Activated naive CD8-positive, alpha-beta T cell treated with anti-CD3 and anti-CD28 coated beads, Interleukin-2, amount 10 ng/mL, durations not matched to agents 7 days and 5 days (primary cell): ENCODE data around the gene MECP2. TPM values are rescaled to one million over a fixed set of nuclear protein-coding genes. Genes with fewer than 3 reads are reported as not detected.

Source experiments
- ATAC-seq: fragments of 150-1000 bp; cut with Tn5 transposase; one replicate; pipeline ENCODE4 v1.10.0; 2021; ENCODE audit warnings: low read depth, moderate library complexity
- POLR2A ChIA-PET: fragments of 350-600 bp; sonication (Branson Sonifier 250); formaldehyde crosslinking; loops from one replicate; lab custom pipeline; 2021; ENCODE audit warnings: antibody characterized with exemption; lab: Charles Lee
- DNase-seq: peaks from one replicate; pipeline ENCODE4 v3.0.0; 2021
- H3K27ac Mint-ChIP-seq: one replicate; pipeline ENCODE4 v1.8.0; 2022; ENCODE audit warnings: mild to moderate bottlenecking, mixed read lengths
- H3K27me3 Mint-ChIP-seq: one replicate; pipeline ENCODE4 v1.8.0; 2022; ENCODE audit warnings: mild to moderate bottlenecking, moderate library complexity, mixed read lengths
- H3K36me3 Mint-ChIP-seq: one replicate; pipeline ENCODE4 v1.8.0; 2021; ENCODE audit warnings: mild to moderate bottlenecking, mixed read lengths
- H3K4me1 Mint-ChIP-seq: one replicate; pipeline ENCODE4 v1.8.0; 2021; ENCODE audit warnings: mixed read lengths
- H3K4me3 Mint-ChIP-seq: one replicate; pipeline ENCODE4 v1.8.0; 2022; ENCODE audit warnings: mild to moderate bottlenecking, moderate library complexity, mixed read lengths
- H3K9me3 Mint-ChIP-seq: one replicate; pipeline ENCODE4 v1.8.0; 2021; ENCODE audit warnings: mixed read lengths
- total RNA-seq, 2 experiments: library from RNA; stranded (reverse); gene quantifications; one replicate each; pipeline ENCODE4 v1.2.3, GENCODE V29; 2021

Gene MECP2
- total RNA-seq, 2 experiments from 2014 or later, result 81.9 to 82.8 TPM

DNA sequence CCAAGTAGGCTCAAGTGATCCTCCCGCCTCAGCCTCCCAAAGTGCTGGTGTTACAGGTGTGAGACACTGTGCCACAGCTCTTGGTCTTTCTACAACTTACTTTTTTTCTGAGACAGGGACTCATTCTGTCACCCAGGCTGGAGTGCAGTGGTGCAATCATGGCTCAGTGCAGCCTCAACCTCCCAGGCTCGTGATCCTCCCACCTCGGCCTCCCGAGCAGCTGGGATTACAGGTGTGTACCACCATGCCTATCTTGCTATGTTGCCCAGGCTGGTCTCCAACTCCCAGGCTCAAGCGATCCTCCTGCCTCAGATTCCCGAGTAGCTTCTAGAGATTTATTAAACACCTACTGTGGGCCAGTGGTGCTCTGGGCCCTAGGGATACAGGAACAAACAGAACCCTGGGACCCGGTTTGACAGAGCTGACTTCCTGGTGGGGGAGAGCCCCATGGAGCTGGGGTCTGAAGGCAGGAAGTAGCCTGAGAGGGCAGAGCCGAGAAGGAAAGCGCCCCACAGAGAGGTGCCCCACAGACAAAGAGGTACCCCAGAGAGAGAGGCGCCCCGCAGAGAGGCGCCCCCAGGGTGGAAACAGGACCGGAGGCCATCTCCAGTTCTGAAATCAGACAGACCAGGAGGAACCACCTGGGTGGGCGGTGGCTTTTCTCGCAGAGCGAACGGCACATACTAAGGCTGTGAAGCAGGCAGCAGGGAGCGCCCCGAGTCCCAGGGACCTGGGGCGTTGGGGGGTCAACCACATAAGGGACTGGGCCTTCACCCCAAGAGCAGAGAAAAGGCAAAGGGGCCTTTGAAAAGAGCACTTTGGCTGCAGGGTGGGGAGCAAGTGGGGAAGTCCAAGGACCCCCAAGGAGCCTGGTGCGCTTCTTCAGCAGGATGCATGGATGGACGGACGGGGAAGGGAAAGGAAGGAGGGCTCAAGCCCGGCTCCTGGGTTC, 82.8 kb downstream of the MECP2 start:
- H3K4me3 Mint-ChIP-seq, result peak overlapping the region; percentile 44
- no peaks in the 10 kb centered on the region for H3K9me3 Mint-ChIP-seq
- peaks cover 9% of the 10 kb centered on the region for H3K36me3 Mint-ChIP-seq
- peaks cover 6% of the 10 kb centered on the region for H3K4me1 Mint-ChIP-seq
- ATAC-seq (no peak), DNase-seq (no peak)
- peak overlapping the region; percentile 86 for H3K27ac Mint-ChIP-seq
- POLR2A ChIA-PET, result interaction anchor here (0.7 to 2.6 kb wide), 4 partner anchors 12 to 448 kb away, joined by 3 to 9 read pairs (median 4); no protein-coding TSS in a partner anchor
- no peaks in the 10 kb centered on the region for H3K27me3 Mint-ChIP-seq

- Mint-ChIP-seq H3K4me1 (peaks cover 6% of the 10 kb centered on the region), H3K27me3 (no peaks in the 10 kb centered on the region), H3K36me3 (peaks cover 9% of the 10 kb centered on the region), H3K4me3 (peak overlapping the region; percentile 13), H3K9me3 (no peaks in the 10 kb centered on the region), H3K27ac (peak overlapping the region; percentile 68)
- ATAC-seq (peak; percentile 67), DNase-seq (peak; percentile 62)
- POLR2A ChIA-PET, result interaction anchor here (0.7 to 3.5 kb wide), 8 partner anchors 11 to 449 kb away, joined by 3 to 11 read pairs (median 3); no protein-coding TSS in a partner anchor
Measured at GRCh38 chrX:154013614-154014360, 83.7 kb downstream of the MECP2 start.

DNA sequence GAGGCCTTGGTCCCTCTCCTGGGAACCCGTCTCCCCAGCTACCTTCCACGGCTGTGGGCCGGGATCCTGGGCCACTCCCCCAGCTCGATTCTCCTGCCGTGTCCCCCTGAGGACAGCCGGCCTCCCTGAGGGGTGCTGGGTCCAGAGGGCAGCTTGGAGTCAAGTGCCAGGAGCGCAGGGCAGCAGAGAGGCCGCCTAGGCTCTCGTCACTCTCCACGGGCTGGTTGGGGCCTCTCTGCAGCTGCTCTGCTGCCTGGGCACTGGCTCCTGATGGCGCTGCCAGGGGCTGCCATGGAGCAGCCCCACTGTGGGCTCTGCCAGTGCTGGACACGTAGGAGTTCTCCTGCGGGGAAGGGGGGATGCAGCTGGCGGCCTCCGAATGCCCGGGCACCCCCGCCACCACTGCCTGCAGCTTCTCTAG, 84.5 kb downstream of the MECP2 start:
- DNase-seq, result no peak
- H3K9me3 Mint-ChIP-seq, result no peaks in the 10 kb centered on the region

DNA sequence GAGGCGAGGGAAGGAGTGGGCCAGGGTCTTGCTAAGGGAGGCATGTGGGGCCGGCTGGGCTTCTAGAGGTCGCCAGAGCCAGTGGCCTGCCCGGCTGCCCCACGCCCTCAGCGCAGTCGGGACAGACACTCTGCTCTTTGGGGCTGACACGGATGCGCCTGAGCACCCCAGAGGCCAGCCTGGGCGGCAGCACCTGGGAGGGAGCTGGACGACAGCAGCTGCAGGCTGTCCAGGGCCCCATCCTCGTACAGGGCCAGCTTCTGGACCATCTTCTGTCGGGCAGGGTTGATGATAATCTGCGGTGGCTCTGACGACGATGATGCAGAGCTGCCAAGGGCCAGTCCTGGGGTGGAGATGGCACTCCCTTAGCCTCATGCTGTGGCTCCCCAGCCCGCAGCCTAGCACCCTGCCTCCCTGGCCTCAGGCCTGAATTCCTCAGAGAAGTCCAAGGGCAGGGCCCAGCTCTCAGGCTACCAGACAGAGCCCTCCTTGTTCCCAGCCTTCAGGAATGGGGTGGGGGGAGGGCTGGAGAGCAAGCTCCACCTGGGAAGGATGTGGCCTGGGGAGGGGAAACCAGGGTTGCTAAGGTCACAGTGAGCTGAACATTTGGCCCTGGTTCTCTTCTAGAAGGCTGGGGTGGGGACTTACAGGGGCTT, 85.1 kb downstream of the MECP2 start:
- Mint-ChIP-seq H3K27ac (no peak overlapping the region), H3K36me3 (peaks cover 14% of the 10 kb centered on the region), H3K27me3 (no peaks in the 10 kb centered on the region), H3K4me1 (peaks cover 11% of the 10 kb centered on the region), H3K4me3 (no peak overlapping the region), H3K9me3 (no peaks in the 10 kb centered on the region)
- POLR2A ChIA-PET, result interaction anchor here (1.0 to 3.5 kb wide), 6 partner anchors 10 to 87 kb away, joined by 3 to 11 read pairs (median 3); no protein-coding TSS in a partner anchor
- no peak for ATAC-seq
- no peak for DNase-seq

More for the DNA sequence above, 84.5 kb downstream of the MECP2 start:
- Mint-ChIP-seq H3K4me3 (no peak overlapping the region), H3K27me3 (no peaks in the 10 kb centered on the region), H3K4me1 (peaks cover 6% of the 10 kb centered on the region), H3K36me3 (peaks cover 11% of the 10 kb centered on the region), H3K27ac (no peak overlapping the region)
- ATAC-seq, result no peak
- POLR2A ChIA-PET, result interaction anchor here (1.0 to 3.5 kb wide), 8 partner anchors 10 to 88 kb away, joined by 3 to 11 read pairs (median 3); no protein-coding TSS in a partner anchor

DNA sequence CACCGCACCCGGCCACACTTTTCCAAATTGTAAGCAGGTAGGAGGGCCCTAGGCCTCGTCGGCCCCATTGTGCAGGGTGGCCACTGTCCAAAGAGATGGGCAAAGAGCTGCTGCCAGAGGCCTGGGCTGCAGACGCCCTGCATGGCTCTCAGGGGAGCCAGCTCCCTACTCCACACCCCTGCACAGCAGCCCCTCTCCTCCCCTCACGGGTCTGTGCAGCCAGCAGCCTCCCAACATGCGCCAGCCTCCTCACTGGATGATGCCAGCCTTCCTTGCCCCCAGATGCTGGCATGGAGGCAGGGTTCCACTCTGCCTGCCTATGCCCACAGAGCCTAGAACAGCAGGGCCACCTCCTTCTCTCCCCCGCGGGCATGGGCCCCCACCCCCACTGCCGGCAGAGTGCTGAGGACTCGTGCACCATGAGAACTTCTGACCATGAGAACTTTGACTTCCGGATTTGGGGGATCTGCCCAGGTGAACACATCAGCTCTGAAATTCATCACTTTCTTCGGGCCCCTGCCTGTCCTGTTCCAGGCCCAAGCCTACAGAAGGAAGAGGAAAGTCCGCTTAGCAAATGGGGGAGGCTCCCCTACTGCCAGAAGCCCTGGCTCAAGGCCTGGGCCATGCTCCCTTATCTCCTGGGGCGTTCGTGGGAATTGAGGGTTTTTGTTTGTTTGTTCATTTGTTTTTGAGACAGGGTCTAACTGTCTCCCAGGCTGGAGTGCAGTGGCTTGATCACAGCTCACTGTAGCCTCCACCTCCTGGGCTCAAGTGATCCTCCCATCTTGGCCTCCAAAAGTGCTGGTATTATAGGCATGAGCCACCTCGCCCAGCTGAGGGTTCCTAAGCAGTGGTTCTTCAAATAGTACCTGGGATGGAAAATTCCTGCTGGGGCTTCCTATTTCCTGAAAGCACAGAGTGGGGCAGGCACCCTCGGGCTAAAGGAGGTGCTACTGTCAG, 85.9 kb downstream of the MECP2 start:
- no peak for ATAC-seq
- Mint-ChIP-seq H3K36me3 (peaks cover 14% of the 10 kb centered on the region), H3K4me1 (peaks cover 11% of the 10 kb centered on the region), H3K4me3 (no peak overlapping the region), H3K9me3 (no peaks in the 10 kb centered on the region), H3K27me3 (no peaks in the 10 kb centered on the region), H3K27ac (no peak overlapping the region)
- POLR2A ChIA-PET, result interaction anchor here (1.0 to 3.5 kb wide), 2 partner anchors 9 to 22 kb away, joined by 3 to 11 read pairs; no protein-coding TSS in a partner anchor
- DNase-seq, result no peak

DNA sequence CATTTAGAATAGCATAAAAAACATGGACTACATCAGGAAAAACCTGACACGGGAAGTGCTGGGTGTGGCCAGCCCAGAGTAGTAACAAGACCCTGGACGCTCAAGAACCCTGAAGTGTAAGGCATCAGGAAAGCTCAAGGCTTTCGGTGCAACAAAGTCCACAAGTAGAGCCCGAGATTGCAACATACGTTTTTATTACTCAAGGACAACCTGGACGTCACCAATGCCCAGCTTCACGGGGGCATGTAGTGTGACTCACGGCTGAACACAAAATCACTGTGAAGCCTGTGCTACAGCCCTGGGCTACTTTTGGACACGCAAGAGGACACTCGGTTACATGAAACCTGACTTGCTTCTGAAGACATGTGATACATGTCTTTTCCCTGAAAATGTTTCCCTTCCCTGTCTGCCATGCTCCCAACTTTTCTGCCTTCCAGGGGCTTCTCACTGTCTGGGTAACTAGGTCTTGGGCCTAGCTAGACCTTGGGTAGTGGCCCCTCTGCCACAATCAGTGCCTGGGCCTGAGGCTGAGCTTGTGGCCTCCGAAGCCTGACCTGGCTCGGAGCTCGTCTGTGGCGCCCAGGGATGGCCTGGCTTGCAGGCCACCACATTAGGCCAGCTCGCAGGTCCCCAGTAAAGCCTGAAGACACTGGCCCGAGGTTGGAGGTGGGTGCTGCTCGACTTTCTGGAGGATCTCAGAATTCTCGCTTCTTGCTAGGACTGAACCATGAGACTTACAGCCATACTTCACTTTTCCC, 87.0 kb downstream of the MECP2 start:
- Mint-ChIP-seq H3K4me3 (no peak overlapping the region), H3K36me3 (peaks cover 15% of the 10 kb centered on the region), H3K9me3 (no peaks in the 10 kb centered on the region), H3K27me3 (no peaks in the 10 kb centered on the region), H3K27ac (no peak overlapping the region), H3K4me1 (peaks cover 6% of the 10 kb centered on the region)
- DNase-seq (no peak), ATAC-seq (no peak)
- POLR2A ChIA-PET, result interaction anchor here (0.6 to 3.5 kb wide), 3 partner anchors 8 to 32 kb away, joined by 3 to 11 read pairs (median 6); no protein-coding TSS in a partner anchor

DNA sequence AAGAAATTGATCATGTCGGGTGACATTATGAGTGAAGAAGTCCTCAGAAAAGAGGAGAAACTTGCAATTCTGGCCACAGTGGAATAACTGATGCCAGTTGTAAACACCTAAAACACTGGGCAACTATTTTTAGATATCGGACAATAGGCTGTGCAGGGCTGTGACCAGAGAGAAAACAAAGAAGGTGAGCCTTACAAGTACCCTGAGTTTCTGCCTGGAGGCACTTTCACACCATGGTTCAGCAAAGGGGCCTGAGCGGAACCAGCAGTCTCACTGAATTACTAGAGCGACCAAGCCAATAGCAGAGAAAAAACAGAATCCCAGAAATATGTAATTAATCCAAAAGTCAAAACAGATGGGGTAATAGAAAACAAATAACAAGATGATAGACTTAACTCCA, 89.0 kb downstream of the MECP2 start:
- Mint-ChIP-seq H3K4me1 (peaks cover 4% of the 10 kb centered on the region), H3K27me3 (no peaks in the 10 kb centered on the region), H3K4me3 (no peak overlapping the region), H3K36me3 (peaks cover 15% of the 10 kb centered on the region), H3K9me3 (no peaks in the 10 kb centered on the region), H3K27ac (no peak overlapping the region)
- no peak for ATAC-seq
- POLR2A ChIA-PET, result interaction anchor here (1.0 kb wide), 1 partner anchor 18 kb away, joined by 5 read pairs; no protein-coding TSS in a partner anchor
- DNase-seq, result no peak

DNA sequence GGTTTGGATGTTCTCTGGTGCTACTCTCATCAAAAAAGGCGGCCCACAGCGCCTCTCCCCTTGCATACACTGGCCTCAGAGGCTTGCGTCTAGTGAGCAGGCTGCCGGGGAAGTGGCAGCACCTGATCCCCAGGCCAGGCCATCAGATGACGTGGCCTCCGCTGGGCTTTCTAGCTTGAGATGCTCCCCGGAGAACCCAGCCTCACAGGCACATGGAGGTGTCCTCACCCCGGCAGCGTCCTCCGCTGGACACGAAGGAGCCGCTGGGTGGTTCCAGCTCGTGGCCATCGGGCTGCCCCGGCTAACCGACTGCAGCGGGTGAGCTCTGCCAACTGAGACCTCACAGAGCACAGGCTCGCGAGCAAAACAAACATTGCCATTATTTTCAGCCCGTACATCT, 90.6 kb downstream of the MECP2 start:
- DNase-seq (no peak), ATAC-seq (no peak)
- Mint-ChIP-seq H3K4me3 (no peak overlapping the region), H3K9me3 (no peaks in the 10 kb centered on the region), H3K27me3 (no peaks in the 10 kb centered on the region), H3K36me3 (peaks cover 15% of the 10 kb centered on the region), H3K4me1 (peaks cover 9% of the 10 kb centered on the region), H3K27ac (no peak overlapping the region)
- POLR2A ChIA-PET, result no interaction called here

DNA sequence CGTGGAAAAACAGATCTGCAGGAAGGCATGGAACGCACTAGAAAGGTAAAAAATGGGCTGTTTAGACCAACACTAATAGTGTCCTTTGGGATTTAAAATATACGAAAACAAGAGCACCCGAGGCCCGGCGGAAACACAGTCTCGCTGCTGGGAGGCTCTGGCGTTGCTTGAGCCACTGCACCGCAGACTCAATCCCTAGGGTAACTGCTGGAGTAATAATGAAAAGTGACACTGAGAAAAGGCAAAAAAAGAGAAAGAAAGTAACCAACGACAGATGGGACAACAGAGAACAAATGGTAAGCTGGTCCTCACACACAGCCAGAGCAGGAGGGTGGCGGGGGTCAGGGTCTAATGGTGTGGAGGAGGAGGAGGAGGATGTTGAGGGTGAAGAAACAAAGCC, 93.2 kb downstream of the MECP2 start:
- DNase-seq (no peak), ATAC-seq (no peak)
- Mint-ChIP-seq H3K27ac (peak overlapping the region; percentile 1), H3K27me3 (no peaks in the 10 kb centered on the region), H3K36me3 (peaks cover 14% of the 10 kb centered on the region), H3K4me3 (no peak overlapping the region), H3K4me1 (peaks cover 13% of the 10 kb centered on the region), H3K9me3 (no peaks in the 10 kb centered on the region)
- POLR2A ChIA-PET, result interaction anchor here (3.1 kb wide), 1 partner anchor 8 kb away, joined by 11 read pairs; no protein-coding TSS in a partner anchor

GRCh38 chrX:154002215-154002719, 95.2 kb downstream of the MECP2 start:
- peak; percentile 88 for ATAC-seq
- Mint-ChIP-seq H3K4me3 (peak overlapping the region; percentile 70), H3K27ac (peak overlapping the region; percentile 90), H3K36me3 (peaks cover 8% of the 10 kb centered on the region), H3K4me1 (peaks cover 9% of the 10 kb centered on the region), H3K9me3 (no peaks in the 10 kb centered on the region), H3K27me3 (no peaks in the 10 kb centered on the region)
- POLR2A ChIA-PET, result interaction anchor here (0.6 to 3.1 kb wide), 13 partner anchors 10 to 68 kb away, joined by 3 to 11 read pairs (median 5); partner anchors contain the start of genes HCFC1, IRAK1 and TMEM187
- DNase-seq, result peak; percentile 47

GRCh38 chrX:154000051-154000450, 97.5 kb downstream of the MECP2 start:
- ATAC-seq (no peak), DNase-seq (no peak)
- H3K27me3 Mint-ChIP-seq, result no peaks in the 10 kb centered on the region
- no peaks in the 10 kb centered on the region for H3K9me3 Mint-ChIP-seq
- no peak overlapping the region for H3K27ac Mint-ChIP-seq
- H3K4me1 Mint-ChIP-seq, result peaks cover 9% of the 10 kb centered on the region
- POLR2A ChIA-PET, result interaction anchor here (1.8 kb wide), 1 partner anchor 14 kb away, joined by 6 read pairs; no protein-coding TSS in a partner anchor
- no peak overlapping the region for H3K4me3 Mint-ChIP-seq
- peaks cover 1% of the 10 kb centered on the region for H3K36me3 Mint-ChIP-seq
